ENCODE results near the gene SOX5. TPM values are rescaled to one million over a fixed set of nuclear protein-coding genes. Genes with fewer than 3 reads are reported as not detected.
"Not testable (repeated sequence)": the region's sequence is repeated elsewhere in the genome, so short reads cannot be mapped to it uniquely, and the experiment has no call there.

SOX5 gene
- total and polyA plus RNA-seq, 9 of the 15 experiments (the other 6 are each of a cell fraction or from before 2014, with no cell fraction given) = 8.3 to 16.5 (median 11.9) TPM

- no peak overlapping the region for H3K9ac ChIP-seq (ENCODE audit: insufficient read depth in 1 of 2, low read depth in 2 of 2, low read length in 2 of 2)
- peak; percentile 52; the same call in 1 of the 3 replicates for ATAC-seq
- H3K9me3 ChIP-seq (replicated peaks; ENCODE audit: control insufficient read depth, insufficient read depth, low read depth, low read length) = no peaks in the 10 kb centered on the region
- peaks cover 0 to 9% of the 10 kb centered on the region in 2 experiments; a peak in 2 of 5 replicates for H3K4me1 ChIP-seq (replicated peaks in 1 of 2; ENCODE audit: control insufficient read depth in 2 of 2, insufficient read depth in 2 of 2, low read length in 2 of 2)
- no peak overlapping the region for H3K4me3 ChIP-seq
- no TSS peak for BruUV-seq (replicated peaks)
- 21% methylated on average over 5 of the region's 5 CpGs for WGBS (ENCODE audit: insufficient coverage, low coverage, missing lambda C conversion rate)
- no peaks in the 10 kb centered on the region for H3K36me3 ChIP-seq (ENCODE audit: control insufficient read depth, insufficient read depth, low read length)
- H4K20me1 ChIP-seq (replicated peaks; ENCODE audit: control insufficient read depth, insufficient read depth, low read length) = no peaks in the 10 kb centered on the region
- no peaks in the 10 kb centered on the region for H3K79me2 ChIP-seq (ENCODE audit: control insufficient read depth, insufficient read depth, low read length)
- no peak overlapping the region for H3K27ac ChIP-seq (ENCODE audit: extremely low read depth, low read depth, low read length)
- TF ChIP-seq ZNF140 (CRISPR knock-in tag; IDR thresholded peaks at IDR 0.05) (no peak), MECOM (CRISPR knock-in tag; IDR thresholded peaks at IDR 0.05) (peak; percentile 76; the same call in 1 of the 2 replicates)
- CTCF ChIA-PET (ENCODE audit: low intra/inter-chr PET ratio) = no interaction called here
- in situ Hi-C loops (cut with MboI) (no loop called here), intact Hi-C loops (cut with micrococcal nuclease) (no loop called here)
- no peak for FAIRE-seq
- H3K9me1 ChIP-seq (ENCODE audit: control insufficient read depth, insufficient read depth, low read length) = no peaks in the 10 kb centered on the region
- H3K27me3 ChIP-seq (ENCODE audit: control insufficient read depth in 2 of 2, insufficient read depth in 2 of 2, low read length in 2 of 2) = no peaks in the 10 kb centered on the region
- H3K4me2 ChIP-seq (ENCODE audit: insufficient read depth, low read length) = no peak overlapping the region
- POLR2A ChIA-PET = interaction anchor here (1.6 kb wide), 1 partner anchor 10 kb away, joined by 5 read pairs; no protein-coding TSS in a partner anchor
- DNase-seq (ENCODE audit: extremely low read depth in 1 of 4, low spot score in 3 of 4) = peak in 1 of 4 experiments; percentile 8
- no peak overlapping the region for H2AFZ ChIP-seq (ENCODE audit: low read depth, low read length)
Observed at GRCh38 chr12:23880988-23881387, 68.5 kb downstream of the SOX5 start.

DNA sequence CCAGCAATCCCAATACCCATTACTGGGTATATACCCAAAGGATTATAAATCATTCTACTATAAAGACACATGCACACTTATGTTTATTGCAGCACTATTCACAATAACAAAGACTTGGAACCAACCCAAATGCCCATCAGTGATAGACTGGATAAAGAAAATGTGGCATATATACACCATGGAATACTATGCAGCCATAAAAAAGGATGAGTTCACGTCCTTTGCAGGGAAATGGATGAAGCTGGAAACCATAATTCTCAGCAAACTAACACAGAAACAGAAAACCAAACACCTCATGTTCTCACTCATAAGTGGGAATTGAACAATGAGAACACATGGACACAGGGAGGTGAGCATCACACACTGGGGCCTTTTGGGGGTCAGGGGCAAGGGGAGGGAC, 72.9 kb downstream of the SOX5 start:
- CTCF ChIA-PET (ENCODE audit: low intra/inter-chr PET ratio); H3K79me2 ChIP-seq (ENCODE audit: control insufficient read depth, insufficient read depth, low read length); H3K4me3 ChIP-seq; ATAC-seq; H3K9ac ChIP-seq (ENCODE audit: insufficient read depth in 1 of 2, low read depth in 2 of 2, low read length in 2 of 2); H3K27me3 ChIP-seq (ENCODE audit: control insufficient read depth in 2 of 2, insufficient read depth in 2 of 2, low read length in 2 of 2); H3K36me3 ChIP-seq (ENCODE audit: control insufficient read depth, insufficient read depth, low read length); H2AFZ ChIP-seq (ENCODE audit: low read depth, low read length); H3K4me2 ChIP-seq (ENCODE audit: insufficient read depth, low read length); H4K20me1 ChIP-seq (replicated peaks; ENCODE audit: control insufficient read depth, insufficient read depth, low read length); FAIRE-seq; H3K27ac ChIP-seq (ENCODE audit: extremely low read depth, low read depth, low read length); H3K9me1 ChIP-seq (ENCODE audit: control insufficient read depth, insufficient read depth, low read length); DNase-seq (ENCODE audit: extremely low read depth in 1 of 4, low spot score in 3 of 4); in situ Hi-C loops (cut with MboI); BruUV-seq (replicated peaks); H3K4me1 ChIP-seq (replicated peaks in 1 of 2; ENCODE audit: control insufficient read depth in 2 of 2, insufficient read depth in 2 of 2, low read length in 2 of 2); intact Hi-C loops (cut with micrococcal nuclease); H3K9me3 ChIP-seq (replicated peaks; ENCODE audit: control insufficient read depth, insufficient read depth, low read depth, low read length); POLR2A ChIA-PET: not testable (repeated sequence)
- TF ChIP-seq ZNF146 (CRISPR knock-in tag; IDR thresholded peaks at IDR 0.05; ENCODE audit: unreplicated experiment) (peak; percentile 52), BCOR (IDR thresholded peaks at IDR 0.05) (peak; percentile 64)
- 56% methylated on average over 1 of the region's 1 CpG for WGBS (ENCODE audit: insufficient coverage, low coverage, missing lambda C conversion rate)
